SK-N-SH treated with all-trans-retinoic acid at 6 μM for 48 hours (cell line): ENCODE measurements around the gene TMEM163.

Experiments used
- ARNTL ChIP-seq: fragments of 450-650 bp; formaldehyde crosslinking; IDR thresholded peaks from 2 replicates; pipeline ENCODE4 v1.5.0; 2020; ENCODE audit warnings: low read depth, mild to moderate bottlenecking, moderate library complexity, borderline replicate concordance
- BACH2 ChIP-seq: fragments of 250-450 bp; sonication (Bioruptor Pico); IDR thresholded peaks from 2 replicates; pipeline ENCODE4 v1.9.0; 2021; ENCODE audit warnings: mild to moderate bottlenecking, borderline replicate concordance
- CSRNP3 ChIP-seq: fragments of 250-450 bp; sonication (Bioruptor Pico); IDR thresholded peaks from 2 replicates; pipeline ENCODE4 v1.5.1; 2021; ENCODE audit warnings: mild to moderate bottlenecking, moderate library complexity
- ESRRG ChIP-seq: fragments of 250-450 bp; sonication (Bioruptor Pico); IDR thresholded peaks from 2 replicates; pipeline ENCODE4 v1.6.1; 2021; ENCODE audit warnings: mild to moderate bottlenecking
- GLIS3 ChIP-seq: fragments of 250-450 bp; sonication (Bioruptor Pico); IDR thresholded peaks from 2 replicates; pipeline ENCODE4 v1.5.0; 2020; ENCODE audit warnings: mild to moderate bottlenecking, moderate library complexity
- ISL1 ChIP-seq: fragments of 250-450 bp; sonication (Bioruptor Pico); IDR thresholded peaks from 2 replicates; pipeline ENCODE4 v2.1.2; 2022; ENCODE audit warnings: mild to moderate bottlenecking, moderate library complexity
- OSR1 ChIP-seq: fragments of 250-450 bp; sonication (Bioruptor Pico); IDR thresholded peaks from 2 replicates; pipeline ENCODE4 v1.8.0; 2022; ENCODE audit warnings: moderate library complexity, mild to moderate bottlenecking, inconsistent platforms
- PPARA ChIP-seq: fragments of 250-450 bp; sonication (Bioruptor Pico); IDR thresholded peaks from 2 replicates; pipeline ENCODE4 v1.5.0; 2020; ENCODE audit warnings: mild to moderate bottlenecking, borderline replicate concordance
- RARB ChIP-seq: fragments of 250-450 bp; sonication (Bioruptor Pico); IDR thresholded peaks from 2 replicates; pipeline ENCODE4 v1.8.0; 2021; ENCODE audit warnings: mild to moderate bottlenecking, moderate library complexity
- TOX ChIP-seq: fragments of 250-450 bp; sonication (Bioruptor Pico); IDR thresholded peaks from 2 replicates; pipeline ENCODE4 v1.8.0; 2021; ENCODE audit warnings: mild to moderate bottlenecking, moderate library complexity, borderline replicate concordance
- TSHZ2 ChIP-seq: fragments of 250-450 bp; sonication (Bioruptor Pico); IDR thresholded peaks from 2 replicates; pipeline ENCODE4 v1.5.0; 2020; ENCODE audit warnings: mild to moderate bottlenecking, moderate library complexity
- ZFP30 ChIP-seq: fragments of 450-650 bp; formaldehyde crosslinking; IDR thresholded peaks from 2 replicates; pipeline ENCODE4 v1.5.0; 2022; ENCODE audit warnings: mild to moderate bottlenecking, moderate library complexity
- ZNF8 ChIP-seq: fragments of 450-650 bp; formaldehyde crosslinking; IDR thresholded peaks from 2 replicates; pipeline ENCODE4 v1.5.0; 2020; ENCODE audit warnings: mild to moderate bottlenecking, moderate library complexity
- TF ChIP-seq, protein P1 (sequence below): fragments of 250-450 bp; sonication (Bioruptor Pico); IDR thresholded peaks from 2 replicates; pipeline ENCODE4 v1.5.1; 2020; ENCODE audit warnings: low read depth, mild to moderate bottlenecking, moderate library complexity

DNA sequence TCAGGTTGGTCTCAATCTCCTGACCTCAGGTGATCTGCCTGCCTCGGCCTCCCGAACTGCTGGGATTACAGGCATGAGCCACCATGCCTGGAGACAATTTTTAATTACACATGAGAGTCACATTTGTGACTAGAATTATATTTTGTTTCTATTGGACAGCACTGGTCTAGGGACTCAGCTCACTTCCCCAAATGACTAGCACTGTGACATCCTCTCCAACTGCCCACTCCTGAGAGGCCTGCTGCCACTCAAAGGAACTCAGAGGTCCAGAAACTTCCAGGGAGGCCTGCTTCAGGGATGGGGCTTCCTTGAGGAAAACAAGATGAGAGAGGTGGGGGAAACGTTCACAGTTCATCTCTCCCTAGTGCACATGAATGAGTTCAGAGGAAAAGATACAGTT is 29.5 kb downstream of the TMEM163 start:
- TF ChIP-seq ZFP30 (CRISPR knock-in tag) (no peak), ZNF8 (no peak), RARB (CRISPR knock-in tag) (no peak), BACH2 (CRISPR knock-in tag) (no peak), ISL1 (no peak), PPARA (CRISPR knock-in tag) (no peak), OSR1 (no peak), TOX (CRISPR knock-in tag) (no peak), ARNTL (CRISPR knock-in tag) (no peak), GLIS3 (no peak), TSHZ2 (CRISPR knock-in tag) (no peak), ESRRG (CRISPR knock-in tag) (no peak), CSRNP3 (no peak)
- TF ChIP-seq, protein P1, sequence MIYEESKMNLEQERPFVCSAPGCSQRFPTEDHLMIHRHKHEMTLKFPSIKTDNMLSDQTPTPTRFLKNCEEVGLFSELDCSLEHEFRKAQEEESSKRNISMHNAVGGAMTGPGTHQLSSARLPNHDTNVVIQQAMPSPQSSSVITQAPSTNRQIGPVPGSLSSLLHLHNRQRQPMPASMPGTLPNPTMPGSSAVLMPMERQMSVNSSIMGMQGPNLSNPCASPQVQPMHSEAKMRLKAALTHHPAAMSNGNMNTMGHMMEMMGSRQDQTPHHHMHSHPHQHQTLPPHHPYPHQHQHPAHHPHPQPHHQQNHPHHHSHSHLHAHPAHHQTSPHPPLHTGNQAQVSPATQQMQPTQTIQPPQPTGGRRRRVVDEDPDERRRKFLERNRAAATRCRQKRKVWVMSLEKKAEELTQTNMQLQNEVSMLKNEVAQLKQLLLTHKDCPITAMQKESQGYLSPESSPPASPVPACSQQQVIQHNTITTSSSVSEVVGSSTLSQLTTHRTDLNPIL, result no peak
